Thyroid gland (tissue), 4 donors: ENCODE measurements around the gene PRSS33. TPM values are rescaled to one million over a fixed set of nuclear protein-coding genes. Genes with fewer than 3 reads are reported as not detected.

Experiments used
- DNase-seq, 2 donors: peaks; one replicate each; pipeline ENCODE4 v3.0.0-alpha.2; 2019
- H3K27ac ChIP-seq, 3 donors: fragments of 200-600 bp; sonication (generic); 1 replicate in 2 of 3; 2 replicates in 1 of 3; pipeline ENCODE4 v1.5.1; 2016 to 2019; ENCODE audit warnings: mild to moderate bottlenecking in 1 of 3, moderate library complexity in 1 of 3
- H3K27me3 ChIP-seq: fragments of 200-600 bp; sonication (generic); one replicate; pipeline ENCODE4 v1.5.1; 2019
- H3K36me3 ChIP-seq, 2 donors: fragments of 200-600 bp; sonication (generic); one replicate each; pipeline ENCODE4 v1.5.1; 2016 to 2019
- H3K4me1 ChIP-seq, 2 donors: fragments of 200-600 bp; sonication (generic); one replicate each; pipeline ENCODE4 v1.5.1; 2017 to 2019
- H3K4me3 ChIP-seq, 3 donors: fragments of 200-600 bp; sonication (generic); replicated peaks in 1 of 3; 1 replicate in 2 of 3; 2 replicates in 1 of 3; pipeline ENCODE4 v1.5.1; 2016; ENCODE audit warnings: mild to moderate bottlenecking in 1 of 3
- H3K9me3 ChIP-seq: fragments of 200-600 bp; sonication (generic); one replicate; pipeline ENCODE4 v1.5.1; 2017
- POLR2A ChIP-seq, 2 donors: fragments of 450-650 bp; IDR thresholded peaks; one replicate each; pipeline ENCODE4 v1.6.1; 2017; ENCODE audit warnings: antibody characterized with exemption in 2 of 2, mild to moderate bottlenecking in 2 of 2, moderate library complexity in 1 of 2
- WGBS, 2 donors: methylation state at CpG; one replicate each; pipeline ENCODE4 v1.1.5; 2017; 5-methylcytosine and 5-hydroxymethylcytosine counted together
- intact Hi-C: fragments of 100-400 bp; cut with DNase I; formaldehyde crosslinking; loops from one replicate; pipeline ENCODE4 v1.15.1; 2023
- small RNA-seq: library from RNA; depleted of rRNA; stranded (forward); fragments of <200 nt; gene quantifications from one replicate; pipeline ENCODE3, GENCODE V24; 2016
- total RNA-seq, 4 donors: library from RNA; depleted of rRNA; stranded (reverse); fragments of >200 nt; gene quantifications; one replicate each; pipeline ENCODE4 v1.2.3, GENCODE V29; 2016
- TF ChIP-seq, protein P1 (sequence below), 6 experiments: fragments of 200-600 bp in 3 of 6; fragments of 450-650 bp in 3 of 6; sonication (generic) in 3 of 6; IDR thresholded peaks; one replicate each; pipeline ENCODE4 v1.5.1; 2016 to 2019; ENCODE audit warnings: antibody characterized with exemption in 6 of 6, mild to moderate bottlenecking in 2 of 6, inconsistent platforms in 1 of 6, moderate library complexity in 1 of 6

Gene PRSS33
- total RNA-seq, 4 donors from 2014 or later: not detected

DNA sequence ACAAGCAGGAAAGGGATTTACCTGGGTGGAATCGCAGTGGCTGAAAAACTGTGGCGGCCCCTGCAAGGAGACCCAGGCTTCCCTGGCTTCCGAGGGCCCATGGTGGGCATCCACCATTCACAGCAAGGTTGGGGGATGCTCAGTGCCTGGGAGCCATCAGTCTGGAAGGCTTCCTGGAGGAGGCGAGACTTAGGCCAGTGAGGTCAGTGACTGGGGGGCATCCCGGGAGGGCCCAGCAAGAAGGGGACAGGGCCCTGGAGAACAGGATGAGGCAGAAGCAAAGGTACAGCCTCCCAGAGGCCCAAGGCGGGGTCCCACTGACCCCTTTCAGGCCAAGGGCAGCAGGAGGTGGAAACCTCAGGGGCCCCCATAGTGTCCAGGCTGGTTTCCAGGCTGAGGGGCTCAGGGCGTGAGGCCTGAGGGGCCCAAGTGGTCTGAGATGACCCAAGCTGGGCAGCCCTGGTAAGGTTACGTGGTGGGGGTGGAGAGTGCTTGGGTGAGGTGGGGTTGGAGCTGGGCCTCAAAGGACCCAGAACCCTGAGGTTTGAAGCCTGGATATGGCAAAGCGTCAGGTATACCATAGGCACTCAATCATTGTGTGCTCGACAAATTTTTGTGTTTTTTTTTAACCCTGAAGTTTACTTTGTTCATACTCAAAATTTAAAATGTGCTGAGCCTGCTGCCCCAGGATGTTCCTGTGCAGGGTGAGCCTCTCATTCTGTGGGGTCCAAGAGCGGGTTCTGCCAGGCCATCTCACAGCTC is 50.7 kb downstream of the PRSS33 start:
- Histone ChIP-seq H3K27me3 (no peaks in the 10 kb centered on the region), H3K4me1 (peaks cover 0 to 4% of the 10 kb centered on the region in 2 donors), H3K4me3 (no peak overlapping the region), H3K9me3 (no peaks in the 10 kb centered on the region), H3K27ac (no peak overlapping the region), H3K36me3 (no peaks in the 10 kb centered on the region)
- no peak for TF ChIP-seq POLR2A (IDR thresholded peaks at IDR 0.05)
- TF ChIP-seq, protein P1, sequence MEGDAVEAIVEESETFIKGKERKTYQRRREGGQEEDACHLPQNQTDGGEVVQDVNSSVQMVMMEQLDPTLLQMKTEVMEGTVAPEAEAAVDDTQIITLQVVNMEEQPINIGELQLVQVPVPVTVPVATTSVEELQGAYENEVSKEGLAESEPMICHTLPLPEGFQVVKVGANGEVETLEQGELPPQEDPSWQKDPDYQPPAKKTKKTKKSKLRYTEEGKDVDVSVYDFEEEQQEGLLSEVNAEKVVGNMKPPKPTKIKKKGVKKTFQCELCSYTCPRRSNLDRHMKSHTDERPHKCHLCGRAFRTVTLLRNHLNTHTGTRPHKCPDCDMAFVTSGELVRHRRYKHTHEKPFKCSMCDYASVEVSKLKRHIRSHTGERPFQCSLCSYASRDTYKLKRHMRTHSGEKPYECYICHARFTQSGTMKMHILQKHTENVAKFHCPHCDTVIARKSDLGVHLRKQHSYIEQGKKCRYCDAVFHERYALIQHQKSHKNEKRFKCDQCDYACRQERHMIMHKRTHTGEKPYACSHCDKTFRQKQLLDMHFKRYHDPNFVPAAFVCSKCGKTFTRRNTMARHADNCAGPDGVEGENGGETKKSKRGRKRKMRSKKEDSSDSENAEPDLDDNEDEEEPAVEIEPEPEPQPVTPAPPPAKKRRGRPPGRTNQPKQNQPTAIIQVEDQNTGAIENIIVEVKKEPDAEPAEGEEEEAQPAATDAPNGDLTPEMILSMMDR (IDR thresholded peaks at IDR 0.05): no peak
- intact Hi-C loops: no loop called here
- no peak for DNase-seq
- 92 to 93% methylated on average over 9 to 11 of the region's 11 CpGs for WGBS, 2 donors

DNA sequence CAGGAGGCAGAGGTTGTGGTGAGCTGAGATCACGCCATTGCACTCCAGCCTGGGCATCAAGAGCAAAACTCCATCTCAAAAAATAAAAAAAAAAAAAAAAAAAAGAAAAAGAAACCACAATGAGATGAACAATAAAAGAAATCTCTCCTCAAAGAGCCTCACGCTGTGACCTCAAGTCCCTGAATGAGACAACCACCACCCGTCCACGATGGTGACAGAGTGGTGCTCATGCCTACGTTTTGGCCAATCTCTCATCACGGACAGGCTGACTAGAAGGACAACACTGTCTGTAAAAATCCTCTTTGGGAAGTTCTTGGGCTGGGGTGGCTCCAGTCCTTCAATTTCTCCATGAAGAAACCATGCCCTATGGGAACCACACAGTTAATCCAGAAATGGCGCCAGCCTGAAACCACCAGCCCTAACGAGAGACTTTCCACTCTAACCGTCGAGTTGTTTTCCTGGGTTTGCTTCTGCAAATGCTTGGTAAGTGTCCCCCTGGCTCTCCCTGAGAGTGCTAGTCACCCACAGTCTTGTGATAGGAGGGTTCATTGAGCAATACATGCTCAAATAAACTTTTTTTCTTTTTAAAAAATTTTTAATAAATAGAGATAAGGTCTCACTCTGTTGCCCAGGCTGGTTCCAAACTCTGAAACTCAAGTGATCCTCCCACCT is 52.4 kb downstream of the PRSS33 start:
- no peaks in the 10 kb centered on the region for H3K9me3 ChIP-seq
- TF ChIP-seq, protein P1 (IDR thresholded peaks at IDR 0.05): no peak
- TF ChIP-seq POLR2A (IDR thresholded peaks at IDR 0.05): no peak
- H3K36me3 ChIP-seq: no peaks in the 10 kb centered on the region
- no peaks in the 10 kb centered on the region for H3K27me3 ChIP-seq
- DNase-seq: no peak
- 65 to 70% methylated on average over 10 of the region's 10 CpGs for WGBS, 2 donors
- no peak overlapping the region for H3K27ac ChIP-seq
- peaks cover 0 to 4% of the 10 kb centered on the region in 2 donors for H3K4me1 ChIP-seq
- no peak overlapping the region for H3K4me3 ChIP-seq
- intact Hi-C loops: no loop called here

Small RNAs within 50 kb of the gene (small RNA-seq; reads per million reads assigned to genes)
- not detected for gene SNORA3C

Other genes with a start within 250 kb of the PRSS33 start
- gene PDPK1, start 249.5 kb downstream of the PRSS33 start, total RNA-seq: 10 to 100 TPM; 33.3 to 89.0 (median 39.5) TPM
- 10 to 100 TPM in 3 of 4 donors, 1 to 10 TPM in 1; 8.6 to 23.3 (median 15.1) TPM for gene KCTD5, start 105.0 kb downstream of the PRSS33 start, total RNA-seq
- 1 to 10 TPM in 3 of 4 donors, not detected in 1; 1.1 to 1.5 (median 1.1) TPM for gene PRSS27, start 67.3 kb downstream of the PRSS33 start, total RNA-seq
- 100 to 1,000 TPM; 262 to 378 (median 312) TPM for gene SRRM2, start 34.9 kb downstream of the PRSS33 start, total RNA-seq
- gene ELOB, start 10.3 kb downstream of the PRSS33 start, total RNA-seq: 100 to 1,000 TPM; 373 to 786 (median 647) TPM
- not detected for gene PRSS41, start 10.9 kb upstream of the PRSS33 start, total RNA-seq
- under 1 TPM in 1 of 4 donors, not detected in 3; 0.56 TPM for gene PRSS21, start 29.7 kb upstream of the PRSS33 start, total RNA-seq
- not detected for gene ZG16B, start 42.7 kb upstream of the PRSS33 start, total RNA-seq
- gene PRSS22, start 70.6 kb upstream of the PRSS33 start, total RNA-seq: 1 to 10 TPM; 1.2 to 7.7 (median 4.6) TPM
- 10 to 100 TPM; 58.4 to 89.3 (median 73.8) TPM for gene FLYWCH2, start 95.7 kb upstream of the PRSS33 start, total RNA-seq
- gene FLYWCH1, start 124.4 kb upstream of the PRSS33 start, total RNA-seq: 10 to 100 TPM; 31.3 to 49.8 (median 41.5) TPM
- gene KREMEN2, start 176.7 kb upstream of the PRSS33 start, total RNA-seq: not detected
- 1 to 10 TPM; 2.8 to 5.6 (median 3.3) TPM for gene PAQR4, start 181.8 kb upstream of the PRSS33 start, total RNA-seq
- under 1 TPM in 2 of 4 donors, not detected in 2; 0.81 to 0.88 TPM for gene PKMYT1, start 192.9 kb upstream of the PRSS33 start, total RNA-seq
- under 1 TPM in 1 of 4 donors, not detected in 3; 0.33 TPM for gene CLDN9, start 225.4 kb upstream of the PRSS33 start, total RNA-seq
- not detected for gene CLDN6, start 230.6 kb upstream of the PRSS33 start, total RNA-seq
- gene TNFRSF12A, start 232.8 kb upstream of the PRSS33 start, total RNA-seq: 100 to 1,000 TPM in 1 of 4 donors, 10 to 100 TPM in 3; 47.9 to 110 (median 67.0) TPM
- 10 to 100 TPM; 10.1 to 51.7 (median 29.7) TPM for gene HCFC1R1, start 236.4 kb upstream of the PRSS33 start, total RNA-seq
- 10 to 100 TPM; 16.5 to 19.1 (median 17.6) TPM for gene THOC6, start 236.5 kb upstream of the PRSS33 start, total RNA-seq
- gene BICDL2, start 249.4 kb upstream of the PRSS33 start, total RNA-seq: 10 to 100 TPM in 3 of 4 donors, 1 to 10 TPM in 1; 7.3 to 17.8 (median 14.6) TPM